Brain microvascular endothelial cell (primary cell): ENCODE measurements around the gene PLEKHA4.

Experiments used
- DNase-seq: peaks from one replicate; pipeline ENCODE4 v3.0.0-alpha.2; 2020
- H3K27ac ChIP-seq: fragments of 250-450 bp; sonication (Bioruptor Pico); 2 replicates; pipeline ENCODE4 v1.5.1; 2020; ENCODE audit warnings: mild to moderate bottlenecking, moderate library complexity
- H3K27me3 ChIP-seq: fragments of 250-450 bp; sonication (Bioruptor Pico); replicated peaks from 2 replicates; pipeline ENCODE4 v1.5.1; 2020; ENCODE audit warnings: mild to moderate bottlenecking
- H3K36me3 ChIP-seq: fragments of 250-450 bp; sonication (Bioruptor Pico); replicated peaks from 2 replicates; pipeline ENCODE4 v1.5.1; 2020; ENCODE audit warnings: mild to moderate bottlenecking
- H3K4me3 ChIP-seq: 2 replicates; pipeline ENCODE4 v1.5.1; 2011; ENCODE audit warnings: low read depth, mild to moderate bottlenecking, control low read depth, low read length, moderate library complexity
- CTCF ChIP-seq: IDR thresholded peaks from 2 replicates; pipeline ENCODE4 v1.5.1; 2011; ENCODE audit warnings: low read depth, mild to moderate bottlenecking, moderate library complexity, low read length, control low read depth, inconsistent platforms; ENCODE audit errors: missing control alignments
- in situ Hi-C: cut with HindIII; loops from 2 replicates; pipeline ENCODE4 v1.10.0; 2017; ENCODE audit warnings: low sequenced_read_pairs, low pct_ligation_motif_present

Gene PLEKHA4

GRCh38 chr19:48817585-48818124, 50.8 kb downstream of the PLEKHA4 start:
- Histone ChIP-seq H3K4me3 (no peak overlapping the region), H3K36me3 (no peaks in the 10 kb centered on the region), H3K27ac (no peak overlapping the region), H3K27me3 (no peaks in the 10 kb centered on the region)
- TF ChIP-seq CTCF = no peak
- DNase-seq = no peak
- in situ Hi-C loops = no loop called here

GRCh38 chr19:48815870-48816501, 52.4 kb downstream of the PLEKHA4 start:
- TF ChIP-seq CTCF = peak; percentile 5
- H3K36me3 ChIP-seq = no peaks in the 10 kb centered on the region
- H3K27me3 ChIP-seq = no peaks in the 10 kb centered on the region
- in situ Hi-C loops = no loop called here
- H3K4me3 ChIP-seq = no peak overlapping the region
- DNase-seq = no peak
- no peak overlapping the region for H3K27ac ChIP-seq

- no peak for TF ChIP-seq CTCF
- Histone ChIP-seq H3K36me3 (no peaks in the 10 kb centered on the region), H3K27me3 (no peaks in the 10 kb centered on the region), H3K27ac (no peak overlapping the region), H3K4me3 (no peak overlapping the region)
- no peak for DNase-seq
- in situ Hi-C loops = no loop called here
These were observed 53.5 kb downstream of the PLEKHA4 start for GRCh38 chr19:48814895-48815294.

GRCh38 chr19:48813123-48813913, 55.1 kb downstream of the PLEKHA4 start:
- in situ Hi-C loops = no loop called here
- no peak for DNase-seq
- no peaks in the 10 kb centered on the region for H3K36me3 ChIP-seq
- TF ChIP-seq CTCF = peak; percentile 37
- H3K4me3 ChIP-seq = no peak overlapping the region
- H3K27ac ChIP-seq = no peak overlapping the region
- H3K27me3 ChIP-seq = no peaks in the 10 kb centered on the region

GRCh38 chr19:48812094-48812929, 56.1 kb downstream of the PLEKHA4 start:
- in situ Hi-C loops = no loop called here
- H3K4me3 ChIP-seq = peak overlapping the region; percentile 41
- DNase-seq = peak; percentile 23
- no peaks in the 10 kb centered on the region for H3K27me3 ChIP-seq
- no peak overlapping the region for H3K27ac ChIP-seq
- TF ChIP-seq CTCF = no peak
- no peaks in the 10 kb centered on the region for H3K36me3 ChIP-seq
